T-helper 1 cell (primary cell): Measurements from ENCODE around the gene TLE2.
A peak's percentile ranks its signal among the peaks of the same experiment; 100 is the strongest.

Experiments
- DNase-seq, 5 donors: peaks; one replicate each; pipeline ENCODE4 v3.0.0-alpha.2; 2012 to 2020
- total RNA-seq, 4 donors: gene quantifications; one replicate each; lab custom pipeline; 2026; lab: John Stamatoyannopoulos, UW

The TLE2 gene
- 11.5 to 18.5 (median 14.2) reads per million in 4 donors for total RNA-seq

DNA sequence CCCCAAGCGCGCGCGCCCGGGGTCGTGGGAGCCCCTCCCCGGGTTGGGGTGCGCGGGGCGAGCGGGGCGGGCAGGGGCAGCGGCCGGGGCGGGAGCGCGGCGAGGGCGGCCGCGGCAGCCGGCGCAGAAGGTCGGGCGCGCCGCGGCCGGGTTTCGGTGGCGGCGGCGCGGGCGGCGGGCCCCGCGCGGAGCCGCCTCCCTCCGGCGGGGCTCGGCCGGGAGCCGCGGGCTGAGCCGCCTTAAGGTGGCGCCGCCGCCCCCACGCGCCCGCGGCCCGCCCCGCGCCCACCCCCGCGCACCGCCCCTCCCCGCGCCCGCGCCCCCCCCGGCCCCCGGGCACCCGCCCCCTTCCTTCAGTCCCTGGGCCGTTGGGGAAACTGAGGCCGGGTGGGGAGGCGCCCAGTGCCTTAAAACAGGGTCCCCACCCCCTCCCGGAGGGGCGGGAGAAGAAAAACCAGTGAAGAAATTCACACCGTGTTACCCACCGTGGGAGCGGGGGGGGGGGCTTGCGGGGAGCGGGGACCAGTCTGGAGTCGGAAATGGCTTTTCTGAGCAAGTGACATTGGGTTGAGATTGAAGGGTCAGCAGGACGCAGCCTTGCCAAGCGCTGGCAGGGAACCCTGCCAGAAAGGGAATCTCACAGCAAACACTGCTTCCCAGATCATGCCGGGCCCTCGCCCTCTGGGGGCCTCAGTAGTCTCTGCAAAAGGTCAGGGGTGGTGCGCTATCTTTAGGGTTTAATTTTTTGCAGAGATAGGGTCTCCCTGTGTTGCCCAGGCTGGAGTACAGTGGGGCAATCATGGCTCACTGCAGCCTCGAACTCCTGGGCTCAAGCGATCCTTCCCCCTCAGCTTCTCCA is at the start of gene TLE2:
Gene TLE2, minus strand, starts transcription at position 216 of the 859 bp plus-strand sequence. CDS start 376 bp downstream, outside the sequence.
- DNase-seq, result peak in 1 of 5 donors; percentile 40

DNA sequence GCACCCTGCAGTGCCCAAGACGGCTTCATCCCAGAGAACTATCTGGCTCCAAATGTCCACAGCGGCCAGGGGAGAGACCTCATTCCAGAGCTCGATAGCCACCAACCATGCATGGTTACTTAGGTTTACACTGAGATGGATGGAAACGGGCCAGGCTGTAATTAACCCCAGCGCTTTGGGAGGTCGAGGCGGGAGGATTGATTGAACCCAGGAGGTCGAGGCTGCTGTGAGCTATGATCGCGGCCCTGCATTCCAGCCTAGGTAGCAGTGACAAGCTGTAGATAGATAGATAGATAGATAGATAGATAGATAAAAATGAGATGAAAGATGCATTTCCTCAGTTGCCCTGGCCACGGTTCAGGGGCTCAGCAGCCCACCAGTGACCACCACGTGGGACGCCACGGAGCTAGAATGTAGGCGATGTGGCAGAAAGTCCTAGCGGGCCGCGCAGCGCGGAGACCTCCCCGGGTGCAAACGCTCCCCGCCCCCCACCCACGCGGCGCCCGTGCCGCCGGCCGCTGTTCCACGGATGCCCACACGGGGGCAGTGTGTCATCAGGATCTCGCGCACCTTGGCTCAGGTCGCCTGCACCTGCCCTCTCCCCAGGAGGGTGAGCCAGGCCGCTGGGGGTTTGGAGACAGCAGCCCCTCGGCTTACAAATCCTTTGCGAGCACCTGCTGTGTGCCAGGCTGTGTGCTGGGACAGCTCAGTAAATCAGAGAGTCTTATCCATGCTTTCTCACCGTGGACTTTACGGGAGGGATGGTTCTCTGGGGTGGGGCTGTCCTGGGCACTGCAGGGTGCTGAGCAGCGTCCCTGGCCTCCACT is 46.7 kb upstream of the TLE2 start:
- DNase-seq, result peak; percentile 51 to 72 (median 65)

DNA sequence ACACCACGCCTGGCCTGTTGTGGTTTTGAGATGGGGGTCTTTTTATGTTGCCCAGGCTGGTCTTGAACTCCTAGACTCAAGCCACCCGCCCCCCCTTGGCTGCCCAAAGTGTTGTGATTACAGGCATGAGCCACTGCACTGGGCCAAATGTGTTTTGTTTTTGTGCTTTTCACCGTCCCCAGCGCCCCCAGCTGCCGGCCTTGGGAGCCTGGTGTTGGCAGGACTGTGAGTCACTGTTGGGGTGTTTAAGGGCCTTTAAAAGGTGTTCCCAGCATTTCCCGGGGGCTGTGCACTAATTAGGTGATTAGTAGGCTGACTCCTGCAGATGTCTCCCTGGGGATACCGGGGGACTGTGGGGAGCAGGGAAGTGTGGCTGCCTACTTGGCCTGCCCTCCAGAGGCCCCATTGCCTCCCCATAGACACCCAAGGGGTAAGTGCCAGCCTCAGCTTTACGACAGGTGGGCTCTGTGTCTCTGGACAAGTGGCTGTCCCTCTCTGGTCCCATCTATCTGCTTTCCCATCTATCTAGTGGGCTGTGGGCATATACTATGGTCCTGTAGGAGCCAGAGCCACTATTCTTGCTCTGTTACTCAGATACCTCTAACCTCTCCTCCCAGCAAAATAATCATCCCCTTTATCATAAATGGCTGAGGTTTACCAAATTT is 45.0 kb upstream of the TLE2 start:
- DNase-seq, result no peak

DNA sequence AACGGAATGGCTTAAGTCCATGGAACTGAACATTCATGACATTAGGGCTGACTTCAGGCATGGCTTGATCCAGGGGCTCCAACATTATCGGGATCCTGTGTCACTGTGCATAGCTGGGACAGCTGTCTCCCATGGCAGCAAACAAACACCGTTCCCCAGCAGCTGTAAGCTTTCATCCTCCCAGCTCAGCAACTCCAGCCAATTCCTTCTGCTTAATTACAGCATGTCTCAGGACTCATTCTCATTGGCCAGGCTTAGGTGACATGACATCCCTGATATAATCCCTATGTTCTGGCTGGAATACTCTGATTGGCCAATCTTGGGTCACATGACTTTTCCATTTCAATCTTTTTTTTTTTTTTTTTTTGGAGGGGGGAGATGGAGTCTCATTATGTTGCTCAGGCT is 44.1 kb upstream of the TLE2 start:
- DNase-seq, result no peak

DNA sequence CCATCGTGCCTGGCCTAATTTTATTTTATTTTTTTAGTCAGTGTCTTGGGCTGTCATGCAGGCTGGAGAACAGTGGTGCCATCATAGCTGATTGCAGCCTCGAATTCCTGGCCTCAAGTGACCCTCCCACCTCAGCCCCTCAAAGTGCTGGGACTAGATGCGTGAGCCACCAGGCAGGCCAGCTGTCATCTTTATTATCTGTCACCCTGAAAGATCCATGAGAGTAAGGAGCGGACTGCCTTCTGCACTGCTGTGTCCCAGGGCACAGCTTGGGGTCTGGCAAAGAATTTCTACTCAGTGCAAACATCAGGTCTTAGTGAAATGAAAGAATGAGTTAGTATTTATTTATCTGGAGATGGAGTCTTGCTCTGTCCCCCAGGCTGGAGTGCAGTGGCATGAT is 42.7 kb upstream of the TLE2 start:
- no peak for DNase-seq

DNA sequence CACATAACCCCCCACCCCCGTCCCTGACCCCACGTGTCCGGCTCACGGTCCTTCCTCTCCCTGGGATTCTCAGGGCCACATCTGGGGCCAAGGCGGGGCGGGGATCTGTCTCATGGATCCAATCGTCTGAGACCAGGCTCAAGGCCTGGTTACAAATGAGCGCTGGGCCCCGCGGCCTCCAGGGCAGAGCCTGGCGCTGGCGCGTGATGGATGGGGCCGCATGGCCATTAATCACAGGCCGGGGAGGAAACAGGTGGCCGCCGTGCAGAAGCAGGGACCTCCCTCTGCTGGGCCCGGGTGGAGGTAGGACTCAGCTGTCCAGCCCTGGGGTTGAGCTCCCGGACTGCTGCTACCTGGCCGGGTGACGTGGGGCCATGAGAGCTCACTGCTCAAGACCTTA is 39.0 kb upstream of the TLE2 start:
- no peak for DNase-seq

DNA sequence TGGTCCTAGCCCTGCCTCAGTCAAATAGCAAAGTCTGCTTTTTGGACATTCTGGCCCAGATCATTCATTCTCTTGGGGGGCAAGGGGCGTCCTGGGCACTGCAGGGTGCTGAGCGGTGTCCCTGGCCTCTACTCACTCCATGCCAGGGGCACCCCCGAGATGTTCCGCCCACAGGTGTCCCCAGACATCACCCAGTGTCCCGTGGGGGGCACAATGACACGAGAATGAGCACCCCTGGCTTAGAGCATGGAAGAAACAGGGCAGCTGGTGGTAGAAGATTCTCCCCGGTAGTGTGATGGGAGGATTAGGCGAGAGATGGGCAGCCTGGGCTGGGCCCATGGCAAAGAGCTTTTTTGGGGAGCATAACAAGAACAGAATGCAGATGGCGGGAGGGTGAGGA is 38.5 kb upstream of the TLE2 start:
- DNase-seq, result no peak

DNA sequence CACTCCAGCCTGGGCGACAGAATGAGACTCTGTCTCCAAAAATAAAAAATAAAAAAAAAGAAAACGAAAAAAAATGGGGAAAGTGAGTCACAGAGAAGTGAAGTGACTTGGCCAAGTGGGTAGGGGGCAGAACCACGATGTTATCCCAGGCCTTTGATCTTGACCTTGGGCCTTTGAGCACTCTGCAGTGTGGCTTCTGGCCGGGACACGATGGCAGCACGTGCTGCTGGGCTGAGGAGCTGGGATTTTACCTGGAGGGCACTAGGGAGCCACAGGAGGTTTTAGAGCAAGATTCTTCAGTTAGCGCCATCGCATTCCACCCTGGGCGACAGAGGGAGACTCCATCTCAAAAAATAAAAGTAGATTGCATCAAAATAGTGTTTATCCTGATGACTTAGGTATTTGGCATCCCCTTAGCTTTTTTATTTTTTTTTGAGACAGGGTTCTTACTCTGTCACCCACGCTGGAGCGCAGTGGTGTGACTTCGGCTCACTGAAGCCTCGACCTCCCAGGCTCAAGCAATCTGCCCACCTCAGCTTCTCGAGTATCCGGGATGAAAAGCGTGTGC is 37.5 kb upstream of the TLE2 start:
- no peak for DNase-seq

DNA sequence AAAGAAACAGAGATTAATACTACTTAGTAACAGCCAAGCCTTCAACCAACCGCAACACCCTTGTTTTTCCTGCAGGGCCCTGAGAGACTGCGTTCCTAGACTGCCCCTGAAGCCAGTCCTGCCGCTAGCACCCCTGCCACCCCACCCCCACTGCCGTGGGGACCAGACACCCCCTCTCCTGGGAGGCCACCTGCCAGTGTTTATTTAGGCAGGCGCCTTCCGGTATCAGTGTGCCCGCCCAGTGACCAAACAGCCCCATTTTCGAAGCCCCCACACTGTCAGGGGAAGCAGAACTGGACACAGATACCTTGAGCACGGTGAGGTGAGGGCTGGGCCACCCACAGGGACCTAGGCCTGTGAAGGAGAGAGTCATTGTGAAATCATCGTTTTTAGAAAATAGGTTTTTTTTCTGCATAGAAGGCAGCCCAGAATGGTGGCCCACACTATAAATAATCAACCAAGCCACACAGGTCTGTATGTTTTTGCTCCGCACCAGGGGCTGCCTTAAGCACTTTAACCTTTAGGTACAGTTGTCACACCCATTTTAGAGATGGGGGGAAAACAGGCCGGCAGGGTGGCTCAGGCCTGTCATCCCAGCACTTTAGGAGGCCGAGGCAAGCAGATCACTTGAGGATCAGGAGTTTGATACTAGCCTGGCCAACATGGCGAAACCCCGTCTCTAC is 36.7 kb upstream of the TLE2 start:
- no peak for DNase-seq

DNA sequence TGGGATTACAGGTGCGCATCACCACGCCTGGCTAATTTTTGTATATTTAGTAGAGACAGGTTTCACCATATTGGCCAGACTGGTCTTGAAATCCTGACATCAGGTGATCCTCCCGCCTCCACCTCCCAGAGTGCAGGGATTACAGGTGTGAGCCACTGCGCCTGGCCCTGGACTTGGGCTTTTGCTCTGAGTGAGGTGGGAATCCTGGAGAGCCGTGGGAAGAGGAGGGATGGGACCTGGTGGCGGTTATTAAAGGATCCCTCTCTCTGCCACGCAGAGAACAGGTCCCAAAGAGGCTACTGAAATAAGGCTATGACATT is 34.9 kb upstream of the TLE2 start:
- no peak for DNase-seq

DNA sequence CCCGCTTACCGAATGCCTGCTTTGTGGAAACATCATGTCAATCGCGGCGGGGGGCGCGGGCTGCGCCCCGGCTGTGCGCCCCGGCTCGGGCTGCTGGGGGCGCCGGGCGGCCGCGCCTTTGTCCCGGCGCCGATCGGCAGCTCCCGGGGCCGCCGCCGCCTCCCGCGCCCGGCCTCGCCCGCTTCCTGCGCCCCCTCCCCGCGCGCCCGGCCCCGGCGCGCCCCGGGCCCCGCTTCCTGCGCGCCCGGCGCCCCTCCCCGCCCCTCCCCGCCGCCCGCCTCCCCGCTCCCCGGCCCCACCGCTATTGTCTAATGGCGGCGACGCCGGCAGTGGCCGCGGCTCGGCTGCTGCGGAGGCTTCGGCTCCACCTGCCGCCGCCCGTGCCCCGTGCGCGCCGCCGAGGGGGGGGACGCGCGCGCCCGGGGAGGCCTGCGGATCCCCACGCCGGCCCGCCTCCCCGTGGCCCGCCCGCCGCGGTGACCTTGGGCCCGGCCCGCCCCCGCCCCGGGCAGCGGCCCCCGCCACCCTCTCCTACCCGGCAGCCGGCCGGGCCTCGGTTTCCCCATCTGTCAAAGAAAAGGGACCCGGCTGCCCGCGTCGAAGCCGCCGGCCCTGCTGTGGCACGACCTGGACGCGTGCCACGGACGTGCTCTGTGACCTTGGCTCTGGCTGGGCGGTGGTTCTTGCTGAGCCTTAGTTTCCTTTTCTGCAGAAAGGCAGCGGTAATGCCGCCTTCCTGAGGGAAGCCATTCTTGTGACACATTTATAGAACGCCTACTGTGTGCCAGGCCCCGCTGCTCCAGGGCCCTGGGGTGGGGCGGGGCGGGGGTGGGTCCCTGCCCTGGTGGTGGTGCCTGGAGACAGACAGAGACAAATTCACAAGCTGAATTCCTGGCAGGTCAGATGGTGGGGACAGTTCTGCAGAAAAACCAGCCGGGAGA is 33.4 kb upstream of the TLE2 start, which contains the start of gene TLE5:
Gene TLE5, minus strand, starts transcription at position 331 of the 941 bp plus-strand sequence. Its CDS starts 295 bp downstream, at position 36.
- peak; percentile 60 to 79 (median 64) for DNase-seq

DNA sequence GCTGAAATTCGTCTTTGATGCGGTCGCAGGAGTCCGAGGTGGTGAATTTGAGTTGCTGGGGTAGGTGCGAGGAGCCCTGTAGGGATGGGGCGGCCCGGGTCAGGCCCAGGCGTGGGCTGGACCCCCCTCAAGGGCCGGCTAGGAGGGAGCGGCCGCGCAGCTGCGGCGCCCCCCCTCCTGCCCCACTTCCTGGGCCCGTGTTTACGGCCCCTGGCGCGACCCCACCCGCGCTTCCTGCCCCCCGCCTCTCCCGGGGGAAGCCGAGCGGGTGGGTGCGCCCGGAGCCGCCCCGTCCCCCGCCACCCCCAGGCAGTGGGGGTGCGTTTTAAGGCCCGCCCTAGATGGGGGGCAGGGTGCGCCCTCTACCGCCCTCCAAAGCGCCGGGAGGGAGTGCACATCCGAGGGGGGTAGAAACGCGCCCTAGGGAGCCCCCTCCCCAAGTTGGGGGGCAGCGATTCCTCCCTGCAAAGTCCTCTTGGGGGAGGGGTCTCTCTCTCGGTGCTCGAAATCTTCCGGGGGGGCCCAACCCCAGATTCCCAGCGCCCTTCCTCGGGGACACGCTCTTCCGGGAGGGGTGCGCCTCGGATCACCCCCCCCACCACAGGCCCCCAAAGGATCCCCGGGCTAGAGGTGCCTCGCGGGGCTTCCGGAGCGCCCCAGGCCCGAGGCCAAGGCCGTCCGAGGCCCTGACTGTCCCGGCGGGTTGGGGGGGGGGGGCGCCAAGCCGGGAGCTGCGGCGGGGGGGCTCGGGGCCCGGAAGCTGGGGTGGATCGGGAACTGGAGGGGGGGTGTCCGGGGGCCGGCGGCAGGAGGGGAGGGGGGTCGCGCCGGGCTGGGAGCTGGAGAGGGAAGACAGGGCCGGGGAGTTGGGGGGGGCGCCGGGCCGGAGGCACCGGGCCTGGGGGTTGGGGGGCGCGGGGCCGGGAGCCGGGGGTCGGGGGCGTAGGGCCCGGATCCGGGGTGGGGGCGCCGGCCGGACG is 32.4 kb upstream of the TLE2 start:
- peak; percentile 54 to 72 (median 66) for DNase-seq

DNA sequence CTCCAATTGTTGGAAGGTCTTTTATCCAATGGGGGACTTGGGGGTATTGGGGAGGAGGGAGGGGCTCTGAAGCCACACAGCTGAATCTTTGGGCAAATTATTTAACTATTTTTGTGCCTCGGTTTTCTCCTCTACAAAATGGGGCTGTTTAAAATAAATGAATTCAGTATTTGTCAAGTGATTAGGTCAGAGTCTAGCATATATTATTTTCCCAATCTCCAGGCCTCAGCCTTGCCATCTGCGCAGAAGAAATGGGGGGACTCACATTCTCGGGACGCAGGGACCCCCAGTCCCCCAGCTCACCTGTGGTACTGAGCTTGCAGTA is 31.7 kb upstream of the TLE2 start:
- no peak for DNase-seq

DNA sequence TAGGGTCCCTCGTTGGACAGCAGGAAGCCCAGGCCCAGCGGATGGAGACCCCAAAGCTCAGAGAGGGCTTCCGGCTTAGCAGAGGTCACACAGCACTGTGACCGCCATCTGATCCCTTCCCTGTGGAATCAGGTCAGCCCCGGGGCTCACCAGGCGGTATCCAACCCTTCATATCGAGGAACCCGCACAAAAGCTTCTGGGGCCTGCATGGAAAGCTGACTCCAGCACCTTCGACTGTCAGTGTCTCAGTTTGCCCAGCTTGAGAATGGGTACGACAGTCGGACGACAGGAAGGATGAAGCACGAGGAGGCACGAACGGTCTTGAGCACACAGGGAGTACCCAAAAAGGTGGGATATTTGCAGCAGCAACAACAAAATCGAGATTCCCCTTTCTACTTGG is 30.6 kb upstream of the TLE2 start:
- DNase-seq, result no peak

DNA sequence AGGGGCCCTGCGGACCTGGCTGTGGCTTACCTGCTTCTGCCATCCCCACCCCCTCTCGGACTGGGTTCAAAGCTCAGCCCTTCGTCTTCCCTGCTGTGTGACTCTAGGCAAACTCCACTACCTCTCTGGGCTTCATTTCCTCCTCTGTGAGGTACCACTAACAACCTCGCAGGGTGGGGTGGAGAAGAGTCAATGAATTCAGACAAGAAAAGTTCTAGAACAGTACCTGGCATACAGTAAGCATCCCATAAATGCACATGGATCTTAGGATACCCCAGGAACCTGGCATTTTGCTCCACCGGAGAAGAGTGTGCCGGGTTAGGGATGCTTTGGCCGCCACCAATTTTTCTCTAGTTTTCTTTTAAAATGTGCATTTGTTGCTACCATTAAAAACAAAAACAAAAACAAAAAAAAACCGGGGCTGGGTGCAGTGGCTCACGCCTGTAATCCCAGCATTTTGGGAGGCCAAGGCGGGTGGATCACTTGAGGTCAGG is 29.8 kb upstream of the TLE2 start:
- no peak for DNase-seq

DNA sequence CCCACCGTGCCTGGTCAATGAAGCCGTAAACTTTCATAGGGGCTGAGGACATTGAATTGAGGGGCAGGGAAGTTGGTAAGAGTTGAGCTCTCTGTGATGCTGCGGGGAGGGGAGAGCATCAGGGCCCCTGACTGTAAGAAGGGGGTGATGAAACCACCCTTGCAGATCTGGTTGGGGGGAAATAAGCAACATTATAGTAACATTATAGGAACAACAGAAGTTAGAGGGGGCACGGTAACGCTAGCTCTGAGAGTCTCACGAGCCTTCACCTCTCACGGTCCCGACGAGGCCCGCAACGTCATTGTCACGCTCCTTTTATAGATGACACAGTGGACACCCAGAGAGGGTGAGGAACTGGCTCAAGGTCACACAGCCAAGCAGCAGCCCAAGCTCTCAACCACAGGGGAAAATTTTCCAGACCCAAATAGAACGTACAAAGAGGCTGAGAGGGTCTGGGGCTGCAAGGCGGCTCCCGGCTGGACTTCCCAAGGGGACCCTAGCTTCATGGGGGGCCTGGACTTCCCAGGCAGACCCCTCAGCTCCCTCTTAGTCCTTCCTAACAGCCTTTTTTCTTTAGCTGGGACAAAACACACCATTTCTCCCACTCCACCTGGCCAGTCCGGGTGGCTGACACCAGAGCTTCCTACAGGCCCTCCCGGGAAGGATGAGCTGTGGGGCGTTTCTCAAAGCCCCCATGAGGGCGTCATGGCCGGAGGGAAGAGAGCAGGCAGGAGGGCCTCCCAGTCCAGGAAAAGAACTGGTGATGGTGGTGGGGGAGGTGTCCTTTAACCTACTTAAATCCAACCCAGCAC is 29.1 kb upstream of the TLE2 start:
- no peak for DNase-seq

DNA sequence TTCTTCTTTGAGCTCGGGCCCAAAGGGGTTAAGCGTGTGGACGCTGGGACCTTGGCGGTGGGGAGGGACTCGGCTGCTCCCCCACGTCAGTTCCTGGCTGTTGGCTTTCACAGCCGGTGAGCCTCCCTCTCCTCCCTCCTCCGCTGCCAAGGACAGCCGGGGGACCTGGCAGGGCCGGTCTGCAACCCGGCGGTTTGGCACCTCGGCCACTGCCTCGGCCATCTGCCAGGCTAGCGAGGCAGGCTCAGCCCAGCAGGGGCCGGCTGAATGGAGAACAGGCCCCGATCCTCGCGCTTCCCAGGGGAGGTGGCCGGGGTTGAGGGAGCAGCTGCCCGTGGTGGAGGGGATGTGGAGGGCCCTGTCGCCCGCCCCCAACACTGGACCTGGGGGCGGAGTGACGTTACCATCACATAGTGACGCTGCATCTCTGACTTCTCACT is 28.2 kb upstream of the TLE2 start:
- no peak for DNase-seq

DNA sequence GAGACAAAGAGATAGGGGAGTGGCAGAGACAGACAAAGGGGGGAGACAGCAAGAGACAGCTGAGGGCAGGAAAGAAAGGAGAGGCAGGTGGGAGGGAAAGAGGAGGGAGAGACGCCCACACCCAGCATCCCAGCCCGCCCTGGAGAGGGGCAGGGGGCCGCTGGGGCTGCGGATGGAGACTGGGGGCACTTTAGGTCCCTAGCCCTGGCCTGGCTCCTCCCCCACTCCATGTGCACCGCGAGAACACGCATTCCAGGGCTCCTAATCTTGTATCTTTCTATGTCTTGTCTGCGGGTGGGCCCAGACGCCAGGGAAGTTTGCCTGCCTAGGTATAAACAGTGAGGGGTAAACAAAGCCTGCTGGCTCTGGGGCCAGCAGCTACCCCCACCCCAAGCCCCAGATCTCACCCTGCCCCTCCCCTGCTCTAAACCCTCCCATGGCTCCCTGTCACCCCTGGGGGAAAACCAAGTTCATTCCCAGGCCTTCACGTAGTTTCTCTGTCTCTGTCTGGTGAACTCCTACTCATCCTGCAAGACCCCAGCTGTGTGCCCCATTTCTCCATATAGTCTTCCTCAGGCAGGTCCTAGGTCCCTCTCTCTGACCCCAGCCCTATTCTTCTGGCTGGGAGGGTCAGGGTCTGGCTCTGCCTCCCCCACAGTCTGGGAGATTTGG is 27.5 kb upstream of the TLE2 start:
- no peak for DNase-seq
